GM18867 (cell line): ENCODE results near the gene TRABD2A.

ENCODE experiments used
- ATAC-seq: cut with Tn5 transposase; IDR thresholded peaks from one replicate; pipeline ENCODE4 v1.9.1; 2021; ENCODE audit warnings: mild to moderate bottlenecking, moderate library complexity; ENCODE audit not compliant: unreplicated experiment

The TRABD2A gene

GRCh38 chr2:84904717-84905174 is 23.9 kb upstream of the TRABD2A start:
- ATAC-seq, result no peak

GRCh38 chr2:84904151-84904550 is 23.3 kb upstream of the TRABD2A start:
- no peak for ATAC-seq

GRCh38 chr2:84902526-84902925 is 21.6 kb upstream of the TRABD2A start:
- no peak for ATAC-seq

GRCh38 chr2:84901593-84902120 is 20.8 kb upstream of the TRABD2A start:
- ATAC-seq, result no peak

GRCh38 chr2:84900971-84901370 is 20.1 kb upstream of the TRABD2A start:
- ATAC-seq, result no peak

- no peak for ATAC-seq
These were observed 18.7 kb upstream of the TRABD2A start for GRCh38 chr2:84899304-84900204.

- ATAC-seq, result no peak
These were observed 16.9 kb upstream of the TRABD2A start for GRCh38 chr2:84897773-84898172.

- no peak for ATAC-seq
These were observed 15.7 kb upstream of the TRABD2A start for GRCh38 chr2:84896567-84896966.

- no peak for ATAC-seq
These were observed 14.1 kb upstream of the TRABD2A start for GRCh38 chr2:84894758-84895520.

GRCh38 chr2:84894131-84894586 is 13.3 kb upstream of the TRABD2A start:
- no peak for ATAC-seq

GRCh38 chr2:84891355-84892010 is 10.6 kb upstream of the TRABD2A start:
- no peak for ATAC-seq

- peak; percentile 12 for ATAC-seq
These were observed 8.4 kb upstream of the TRABD2A start for GRCh38 chr2:84889332-84889731.

- ATAC-seq, result peak; percentile 99
These were observed 7.8 kb upstream of the TRABD2A start for GRCh38 chr2:84888401-84889276.

- no peak for ATAC-seq
These were observed 5.9 kb upstream of the TRABD2A start for GRCh38 chr2:84886791-84887190.

- no peak for ATAC-seq
These were observed 4.2 kb upstream of the TRABD2A start for GRCh38 chr2:84885111-84885510.

- no peak for ATAC-seq
These were observed 3.6 kb upstream of the TRABD2A start for GRCh38 chr2:84884449-84884848.

GRCh38 chr2:84882775-84883550 is 2.1 kb upstream of the TRABD2A start:
- ATAC-seq, result no peak

GRCh38 chr2:84882414-84882738 is 1.5 kb upstream of the TRABD2A start:
- ATAC-seq, result no peak
